Thoracic aorta (tissue), 2 donors: ENCODE results near the gene KIF5C. TPM values are rescaled to one million over a fixed set of nuclear protein-coding genes. Genes with fewer than 3 reads are reported as not detected.

Source experiments
- ATAC-seq: fragments of 150-250 bp; one replicate; pipeline ENCODE4 v1.8.0; 2017; ENCODE audit warnings: low read depth; ENCODE audit not compliant: insufficient number of reproducible peaks, low FRiP score
- DNase-seq: peaks from one replicate; pipeline ENCODE4 v3.0.0-alpha.2; 2020; ENCODE audit warnings: low spot score
- H3K27ac ChIP-seq, 2 donors: fragments of 200-600 bp; sonication (generic); 1 replicate in 1 of 2; 2 replicates in 1 of 2; pipeline ENCODE4 v1.5.1; 2016; ENCODE audit warnings: mild to moderate bottlenecking in 2 of 2, moderate library complexity in 2 of 2
- H3K27me3 ChIP-seq: fragments of 200-600 bp; sonication (generic); replicated peaks from 2 replicates; pipeline ENCODE4 v1.6.0; 2016; ENCODE audit warnings: mild to moderate bottlenecking; ENCODE audit not compliant: insufficient read depth
- H3K36me3 ChIP-seq: fragments of 200-600 bp; sonication (generic); one replicate; pipeline ENCODE4 v1.5.1; 2016
- H3K4me1 ChIP-seq, 2 donors: fragments of 200-600 bp; sonication (generic); 1 replicate in 1 of 2; 2 replicates in 1 of 2; pipeline versions ENCODE4 v1.5.1 to v1.6.0; 2016; ENCODE audit warnings: low read depth in 2 of 2, mild to moderate bottlenecking in 1 of 2; ENCODE audit not compliant: control insufficient read depth in 1 of 2
- H3K4me3 ChIP-seq: fragments of 200-600 bp; sonication (generic); 2 replicates; pipeline ENCODE4 v1.5.1; 2016; ENCODE audit warnings: mild to moderate bottlenecking
- H3K9me3 ChIP-seq: fragments of 200-600 bp; sonication (generic); 2 replicates; pipeline ENCODE4 v1.5.1; 2016
- total RNA-seq, 2 donors: library from RNA; depleted of rRNA; stranded (reverse); fragments of >200 nt; gene quantifications; one replicate each; pipeline versions ENCODE4 v1.1.0 to v1.2.3, GENCODE V29; 2016
- TF ChIP-seq, protein P1 (sequence below): fragments of 200-600 bp; sonication (generic); IDR thresholded peaks from one replicate; pipeline ENCODE4 v1.5.1; 2019; ENCODE audit warnings: antibody characterized with exemption

KIF5C gene
- total RNA-seq, 2 donors from 2014 or later = 4.5 to 7.3 TPM

DNA sequence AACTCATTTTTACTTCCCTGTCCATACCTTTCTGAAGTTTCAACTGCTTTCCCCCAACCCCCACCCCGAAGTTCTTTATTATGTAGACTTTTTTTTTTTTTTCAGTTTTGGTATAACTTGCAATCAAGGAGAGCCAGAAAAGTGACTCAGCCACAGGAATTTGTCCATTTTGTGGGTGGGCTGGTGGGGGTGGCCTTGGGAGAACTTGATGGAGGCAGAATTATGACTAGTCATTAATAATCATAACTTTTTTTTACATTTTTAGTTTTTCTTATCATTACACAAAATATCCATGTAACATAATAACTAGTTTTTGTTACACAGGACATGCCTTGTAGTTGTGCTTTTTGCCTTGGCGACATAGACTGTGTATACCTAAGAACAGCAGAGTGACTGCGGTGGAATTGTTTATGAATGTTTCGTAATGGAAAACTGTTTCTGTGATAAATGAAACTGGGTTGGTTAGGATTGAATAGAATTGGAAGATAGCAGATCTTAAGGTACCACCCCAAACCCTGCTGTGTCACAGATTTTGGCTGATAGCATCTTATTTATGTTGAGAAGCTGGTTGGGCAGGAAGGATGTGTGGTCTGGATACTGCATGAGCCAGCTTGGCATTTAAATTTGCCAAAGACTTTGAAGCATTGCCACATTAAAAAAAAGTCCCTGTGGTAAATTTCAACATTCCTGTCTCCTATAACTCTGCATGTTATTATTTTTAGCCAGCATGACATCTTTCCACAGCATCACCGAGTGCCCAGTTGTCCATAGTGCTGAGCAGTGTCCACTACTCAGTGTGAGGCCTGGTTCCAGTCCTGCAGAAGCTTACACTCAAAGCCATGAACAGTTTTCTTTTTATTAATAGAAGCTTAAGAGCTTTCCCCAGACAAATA, 194.2 kb downstream of the KIF5C start:
- H3K9me3 ChIP-seq = no peaks in the 10 kb centered on the region
- H3K36me3 ChIP-seq = no peaks in the 10 kb centered on the region
- no peaks in the 10 kb centered on the region for H3K27me3 ChIP-seq
- H3K4me1 ChIP-seq = peaks cover 6 to 12% of the 10 kb centered on the region in 2 donors
- ATAC-seq = no peak
- TF ChIP-seq, protein P1, sequence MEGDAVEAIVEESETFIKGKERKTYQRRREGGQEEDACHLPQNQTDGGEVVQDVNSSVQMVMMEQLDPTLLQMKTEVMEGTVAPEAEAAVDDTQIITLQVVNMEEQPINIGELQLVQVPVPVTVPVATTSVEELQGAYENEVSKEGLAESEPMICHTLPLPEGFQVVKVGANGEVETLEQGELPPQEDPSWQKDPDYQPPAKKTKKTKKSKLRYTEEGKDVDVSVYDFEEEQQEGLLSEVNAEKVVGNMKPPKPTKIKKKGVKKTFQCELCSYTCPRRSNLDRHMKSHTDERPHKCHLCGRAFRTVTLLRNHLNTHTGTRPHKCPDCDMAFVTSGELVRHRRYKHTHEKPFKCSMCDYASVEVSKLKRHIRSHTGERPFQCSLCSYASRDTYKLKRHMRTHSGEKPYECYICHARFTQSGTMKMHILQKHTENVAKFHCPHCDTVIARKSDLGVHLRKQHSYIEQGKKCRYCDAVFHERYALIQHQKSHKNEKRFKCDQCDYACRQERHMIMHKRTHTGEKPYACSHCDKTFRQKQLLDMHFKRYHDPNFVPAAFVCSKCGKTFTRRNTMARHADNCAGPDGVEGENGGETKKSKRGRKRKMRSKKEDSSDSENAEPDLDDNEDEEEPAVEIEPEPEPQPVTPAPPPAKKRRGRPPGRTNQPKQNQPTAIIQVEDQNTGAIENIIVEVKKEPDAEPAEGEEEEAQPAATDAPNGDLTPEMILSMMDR = no peak
- no peak overlapping the region for H3K4me3 ChIP-seq
- H3K27ac ChIP-seq = no peak overlapping the region
- DNase-seq = no peak

DNA sequence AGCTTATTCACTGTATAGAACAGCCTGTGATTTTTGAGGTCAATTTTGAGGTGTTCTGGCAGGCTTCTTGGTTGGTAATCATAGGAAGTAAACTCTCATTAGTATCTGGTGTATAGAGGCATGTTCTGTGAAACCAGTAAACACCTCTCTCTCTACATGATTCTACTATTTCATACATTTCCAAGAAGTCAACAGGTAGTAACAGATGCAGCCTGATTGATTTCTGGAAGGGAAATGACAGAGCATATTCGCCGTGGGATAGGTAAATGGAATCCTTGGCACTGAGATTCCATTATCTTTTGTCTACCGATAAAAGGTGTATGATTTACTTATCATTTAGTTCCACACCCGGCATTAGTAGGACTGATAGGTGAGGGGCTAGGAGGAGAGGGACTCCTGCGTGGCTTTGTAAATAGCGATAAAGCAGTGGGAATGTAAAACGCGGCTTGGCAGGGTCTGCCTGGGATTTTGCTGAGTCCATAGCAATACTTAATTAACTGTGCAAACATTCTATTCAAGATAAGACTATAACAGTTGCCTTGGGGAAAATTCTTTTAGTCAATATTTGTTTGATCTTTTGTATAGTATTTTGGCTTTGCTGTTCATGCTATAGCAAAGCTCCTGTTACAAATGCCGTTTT, 195.8 kb downstream of the KIF5C start:
- DNase-seq = no peak
- H3K4me3 ChIP-seq = no peak overlapping the region
- peaks cover 6 to 12% of the 10 kb centered on the region in 2 donors for H3K4me1 ChIP-seq
- no peaks in the 10 kb centered on the region for H3K27me3 ChIP-seq
- ATAC-seq = no peak
- no peak overlapping the region for H3K27ac ChIP-seq
- no peaks in the 10 kb centered on the region for H3K9me3 ChIP-seq
- TF ChIP-seq, protein P1 = no peak
- no peaks in the 10 kb centered on the region for H3K36me3 ChIP-seq

DNA sequence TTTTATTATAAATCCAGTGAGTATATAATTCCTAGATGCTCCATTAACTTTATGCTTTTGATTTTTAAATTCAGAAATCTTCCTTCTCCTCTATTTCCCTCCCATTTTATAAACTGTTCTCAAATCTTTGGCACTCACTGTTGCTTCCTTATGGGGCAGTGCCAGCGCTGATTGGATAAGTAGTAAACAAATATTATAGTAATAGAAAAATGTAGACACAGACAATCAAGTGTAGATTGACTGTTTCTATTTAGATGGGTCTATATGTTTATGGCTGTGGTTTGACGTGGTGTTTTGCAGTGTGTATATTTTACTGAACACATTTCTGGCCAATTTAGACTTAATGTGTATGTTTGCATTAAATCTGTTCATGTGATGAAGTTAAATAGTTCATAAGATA, 200.1 kb downstream of the KIF5C start:
- no peaks in the 10 kb centered on the region for H3K9me3 ChIP-seq
- no peak for DNase-seq
- H3K4me3 ChIP-seq = no peak overlapping the region
- TF ChIP-seq, protein P1 = no peak
- ATAC-seq = no peak
- H3K27me3 ChIP-seq = no peaks in the 10 kb centered on the region
- H3K4me1 ChIP-seq = peaks cover 3 to 17% of the 10 kb centered on the region in 2 donors
- no peak overlapping the region for H3K27ac ChIP-seq
- no peaks in the 10 kb centered on the region for H3K36me3 ChIP-seq

DNA sequence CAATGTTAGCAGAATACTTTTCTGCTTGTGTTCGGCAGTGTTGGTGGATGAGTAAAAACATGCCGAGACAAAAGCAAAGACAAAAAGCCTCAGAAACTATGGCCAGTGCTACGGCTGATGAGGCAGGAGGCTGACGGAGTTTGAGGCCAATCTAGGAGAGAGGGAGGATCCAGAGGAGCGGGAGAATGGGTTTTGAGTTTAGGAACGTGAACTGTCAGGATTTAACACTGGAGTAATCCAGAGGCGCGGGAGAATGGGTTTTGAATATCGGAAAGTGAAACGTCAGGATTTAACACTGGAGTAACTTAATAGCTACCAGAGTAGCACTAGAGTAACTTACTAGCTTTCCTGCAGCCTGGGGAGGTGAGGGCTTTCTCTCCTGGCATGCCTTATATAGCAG, 200.8 kb downstream of the KIF5C start:
- no peaks in the 10 kb centered on the region for H3K36me3 ChIP-seq
- H3K27ac ChIP-seq = no peak overlapping the region
- no peaks in the 10 kb centered on the region for H3K27me3 ChIP-seq
- TF ChIP-seq, protein P1 = no peak
- ATAC-seq = no peak
- peaks cover 3 to 16% of the 10 kb centered on the region in 2 donors for H3K4me1 ChIP-seq
- no peaks in the 10 kb centered on the region for H3K9me3 ChIP-seq
- DNase-seq = no peak
- no peak overlapping the region for H3K4me3 ChIP-seq

Other genes starting within 250 kb of the KIF5C start
- gene EPC2, start 230.5 kb upstream of the KIF5C start, total RNA-seq = 10 to 100 TPM; 32.0 to 37.8 TPM
- gene LYPD6B, start 163.5 kb downstream of the KIF5C start, total RNA-seq = not detected